SU-DHL-6 (cell line): Measurements from ENCODE around the gene GMIP.

ENCODE experiments used
- H2AFZ ChIP-seq: fragments of 200-600 bp; sonication (generic); 2 replicates; pipeline ENCODE4 v1.6.1; 2014; ENCODE audit warnings: low read depth, mild to moderate bottlenecking, moderate library complexity, mixed read lengths, antibody characterized with exemption, low read length; ENCODE audit not compliant: severe bottlenecking
- H3F3A ChIP-seq: fragments of 200-600 bp; shearing (Covaris generic); 2 replicates; pipeline ENCODE4 v1.6.0; 2016; ENCODE audit warnings: antibody characterized with exemption, mild to moderate bottlenecking; ENCODE audit not compliant: insufficient read depth
- H3K27ac ChIP-seq: fragments of 200-600 bp; sonication (generic); 2 replicates; pipeline ENCODE4 v1.5.1; 2016; ENCODE audit warnings: low read depth, mild to moderate bottlenecking, low read length, moderate library complexity, mixed read lengths
- H3K27me3 ChIP-seq: fragments of 200-600 bp; sonication (generic), shearing (Covaris generic); 2 replicates; pipeline ENCODE4 v1.6.0; 2014; ENCODE audit warnings: mild to moderate bottlenecking, low read length
- H3K36me3 ChIP-seq: fragments of 200-600 bp; sonication (generic); 2 replicates; pipeline ENCODE4 v1.6.1; 2014; ENCODE audit warnings: mild to moderate bottlenecking, low read length, mixed read lengths
- H3K4me2 ChIP-seq: fragments of 300-600, 200-600 bp; shearing (Covaris generic), sonication (generic); 2 replicates; pipeline ENCODE4 v1.6.0; 2014; ENCODE audit warnings: low read length, low read depth, mild to moderate bottlenecking; ENCODE audit not compliant: poor library complexity, severe bottlenecking
- H3K4me3 ChIP-seq: fragments of 200-600 bp; sonication (generic); 2 replicates; pipeline ENCODE4 v1.5.1; 2014; ENCODE audit warnings: antibody characterized with exemption, low read length, mild to moderate bottlenecking, mixed read lengths; ENCODE audit not compliant: insufficient read depth, poor library complexity, severe bottlenecking
- H3K79me2 ChIP-seq: fragments of 200-600 bp; sonication (generic); 2 replicates; pipeline ENCODE4 v1.6.1; 2014; ENCODE audit warnings: mild to moderate bottlenecking, low read length, moderate library complexity; ENCODE audit not compliant: insufficient read depth
- H3K9ac ChIP-seq: fragments of 200-600 bp; sonication (generic); 2 replicates; pipeline ENCODE4 v1.7.0; 2014; ENCODE audit warnings: mild to moderate bottlenecking, low read length
- H3K9me2 ChIP-seq: fragments of 200-600 bp; sonication (generic); replicated peaks from 2 replicates; pipeline ENCODE4 v1.6.1; 2014; ENCODE audit warnings: low read length; ENCODE audit not compliant: insufficient read depth
- H3K9me3 ChIP-seq: fragments of 200-600 bp; sonication (generic); 2 replicates; pipeline ENCODE4 v1.6.1; 2014; ENCODE audit warnings: low read length, mixed read lengths; ENCODE audit not compliant: insufficient read depth
- H4K20me1 ChIP-seq: fragments of 200-600 bp; sonication (generic); 2 replicates; pipeline ENCODE4 v1.6.1; 2014; ENCODE audit warnings: low read depth, mild to moderate bottlenecking, antibody characterized with exemption, low read length, moderate library complexity, mixed read lengths
- CTCF ChIP-seq: fragments of 200-600 bp; sonication (generic); IDR thresholded peaks from one replicate; pipeline ENCODE4 v1.5.1; 2017; ENCODE audit warnings: antibody characterized with exemption, mild to moderate bottlenecking, low read length, moderate library complexity; ENCODE audit not compliant: insufficient read depth, poor library complexity, severe bottlenecking
- EZH2phosphoT487 ChIP-seq: fragments of 200-600 bp; sonication (generic), shearing (Covaris generic); conservative IDR thresholded peaks from 2 replicates; pipeline ENCODE4 v1.6.1; 2018; ENCODE audit warnings: mild to moderate bottlenecking, antibody characterized with exemption, low read length, moderate library complexity, mixed read lengths

The GMIP gene

GRCh38 chr19:19635313-19635702, 8.1 kb downstream of the GMIP start:
- Histone ChIP-seq H2AFZ (no peak overlapping the region), H3K9me2 (no peaks in the 10 kb centered on the region), H3K9me3 (no peaks in the 10 kb centered on the region), H3K9ac (no peak overlapping the region), H3K36me3 (0 out of 2 replicates have a peak, but pooled peaks cover 3% of the 10 kb centered on the region), H3K27me3 (no peaks in the 10 kb centered on the region), H3K79me2 (no peaks in the 10 kb centered on the region), H3F3A (no peaks in the 10 kb centered on the region), H4K20me1 (no peaks in the 10 kb centered on the region), H3K27ac (no peak overlapping the region), H3K4me2 (no peak overlapping the region), H3K4me3 (no peak overlapping the region)
- TF ChIP-seq CTCF (no peak), EZH2phosphoT487 (no peak)

GRCh38 chr19:19634516-19635312, 8.7 kb downstream of the GMIP start:
- Histone ChIP-seq H3F3A (no peaks in the 10 kb centered on the region), H3K4me3 (no peak overlapping the region), H3K4me2 (no peak overlapping the region), H3K79me2 (no peaks in the 10 kb centered on the region), H3K9me3 (no peaks in the 10 kb centered on the region), H3K27ac (no peak overlapping the region), H3K27me3 (no peaks in the 10 kb centered on the region), H3K9me2 (no peaks in the 10 kb centered on the region), H2AFZ (no peak overlapping the region), H3K9ac (no peak overlapping the region), H3K36me3 (0 out of 2 replicates have a peak, but pooled peaks cover 3% of the 10 kb centered on the region), H4K20me1 (no peaks in the 10 kb centered on the region)
- TF ChIP-seq CTCF (no peak), EZH2phosphoT487 (no peak)

GRCh38 chr19:19633711-19634515, 9.5 kb downstream of the GMIP start:
- Histone ChIP-seq H3K9ac (no peak overlapping the region), H3K79me2 (no peaks in the 10 kb centered on the region), H3K4me2 (no peak overlapping the region), H3K9me3 (no peaks in the 10 kb centered on the region), H3K36me3 (0 out of 2 replicates have a peak, but pooled peaks cover 3% of the 10 kb centered on the region), H3F3A (peaks cover 5% of the 10 kb centered on the region; the same call in 1 of the 2 replicates), H2AFZ (no peak overlapping the region), H3K9me2 (no peaks in the 10 kb centered on the region), H3K27ac (no peak overlapping the region), H4K20me1 (no peaks in the 10 kb centered on the region), H3K4me3 (no peak overlapping the region), H3K27me3 (no peaks in the 10 kb centered on the region)
- TF ChIP-seq EZH2phosphoT487 (no peak), CTCF (no peak)
